SHP77 (cell line): Measurements from ENCODE around the gene SERINC5.
"Not testable (repeated sequence)": the region's sequence is repeated elsewhere in the genome, so short reads cannot be mapped to it uniquely, and the experiment has no call there.

Experiments
- DNase-seq, 2 experiments: peaks; one replicate each; lab custom pipeline; 2025; lab: John Stamatoyannopoulos, UW

SERINC5 gene

DNA sequence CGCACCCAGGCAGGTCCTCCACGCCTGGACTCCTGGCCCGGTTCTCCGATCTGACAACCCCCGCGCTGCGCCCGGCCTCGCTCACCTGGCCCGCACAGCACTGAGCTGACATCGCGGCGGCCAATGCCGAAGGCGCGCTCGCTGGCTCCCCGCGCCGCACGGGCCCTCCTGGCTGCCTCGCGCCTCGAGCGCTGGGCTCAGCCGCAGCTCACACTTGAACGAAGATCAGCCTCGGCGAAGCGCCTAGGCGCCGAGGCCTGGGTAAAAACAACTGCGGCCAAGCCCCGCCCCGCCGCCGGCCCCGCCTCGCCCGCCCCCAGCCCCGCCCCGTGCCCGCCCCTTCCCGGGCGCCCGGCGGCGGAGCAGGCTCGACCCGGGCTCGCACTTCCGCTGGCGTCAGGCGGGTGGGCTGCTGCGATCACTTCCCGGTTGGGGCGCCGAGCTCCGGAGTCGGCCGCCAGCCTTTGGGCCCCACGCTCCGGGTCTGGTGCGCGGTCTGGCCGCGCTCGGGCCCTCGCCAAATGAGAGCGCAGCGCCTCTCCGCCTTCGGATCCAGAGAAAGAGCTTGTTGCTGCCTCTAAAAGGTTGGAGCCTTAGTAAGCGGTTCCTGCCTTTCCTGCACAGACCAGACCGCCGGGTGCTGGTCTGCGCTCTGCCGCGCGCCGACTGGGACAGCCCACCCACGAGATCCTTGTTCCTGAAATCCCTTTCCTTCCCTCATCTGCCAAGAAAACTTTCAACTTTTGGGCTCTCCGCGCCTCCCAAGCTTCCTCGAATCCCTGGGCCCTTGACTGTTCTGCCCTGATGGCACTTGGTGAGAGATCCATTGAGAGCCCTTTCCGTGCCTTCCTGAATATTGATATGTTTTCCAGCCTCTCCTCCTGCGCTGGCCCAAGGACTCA lies at the start of gene SERINC5:
SERINC5 (minus strand) TSS at position 238 of the 902 bp plus-strand sequence; CDS start at position 112, 126 bp downstream.
- DNase-seq = peak in 1 of 2 experiments; percentile 39

DNA sequence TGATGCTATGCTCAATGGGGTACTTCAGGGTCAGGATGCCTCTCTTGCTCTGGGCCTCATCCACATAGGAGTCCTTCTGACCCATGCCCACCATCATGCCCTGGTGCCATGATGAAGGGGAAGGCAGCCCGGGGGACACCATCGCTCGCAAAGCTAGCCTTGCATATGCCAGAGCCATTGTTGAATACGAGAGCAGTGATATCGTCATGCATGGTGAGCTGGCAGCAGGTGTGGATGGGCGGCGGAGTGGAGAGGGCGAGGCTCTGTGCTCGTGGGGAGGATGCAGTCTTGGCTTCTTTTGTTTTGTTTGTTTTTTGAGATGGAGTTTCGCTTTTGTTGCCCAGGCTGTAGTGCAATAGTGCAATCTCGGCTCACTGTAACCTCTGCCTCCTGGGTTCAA lies 46.8 kb upstream of the SERINC5 start:
- no peak for DNase-seq

DNA sequence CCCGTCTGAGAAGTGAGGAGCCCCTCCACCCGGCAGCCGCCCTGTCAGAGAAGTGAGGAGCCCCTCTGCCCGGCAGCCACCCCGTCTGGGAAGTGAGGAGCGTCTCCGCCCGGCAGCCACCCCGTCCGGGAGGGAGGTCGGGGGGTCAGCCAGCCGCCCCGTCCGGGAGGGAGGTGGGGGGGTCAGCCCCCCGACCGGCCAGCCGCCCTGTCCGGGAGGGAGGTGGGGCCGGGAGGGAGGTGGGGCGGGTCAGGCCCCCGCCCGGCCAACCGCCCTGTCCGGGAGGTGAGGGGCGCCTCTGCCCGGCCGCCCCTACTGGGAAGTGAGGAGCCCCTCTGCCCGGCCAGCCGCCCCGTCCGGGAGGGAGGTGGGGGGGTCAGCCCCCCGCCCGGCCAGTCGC lies 45.5 kb upstream of the SERINC5 start:
- not testable (repeated sequence) for DNase-seq

DNA sequence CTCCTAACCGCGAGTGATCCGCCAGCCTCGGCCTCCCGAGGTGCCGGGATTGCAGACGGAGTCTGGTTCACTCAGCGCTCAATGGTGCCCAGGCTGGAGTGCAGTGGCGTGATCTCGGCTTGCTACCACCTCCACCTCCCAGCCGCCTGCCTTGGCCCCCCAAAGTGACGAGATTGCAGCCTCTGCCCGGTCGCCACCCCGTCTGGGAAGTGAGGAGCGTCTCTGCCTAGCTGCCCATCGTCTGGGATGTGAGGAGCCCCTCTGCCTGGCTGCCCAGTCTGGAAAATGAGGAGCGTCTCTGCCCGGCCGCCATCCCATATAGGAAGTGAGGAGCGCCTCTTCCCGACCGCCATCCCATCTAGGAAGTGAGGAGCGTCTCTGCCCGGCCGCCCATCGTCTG lies 44.9 kb upstream of the SERINC5 start:
- not testable (repeated sequence) for DNase-seq

DNA sequence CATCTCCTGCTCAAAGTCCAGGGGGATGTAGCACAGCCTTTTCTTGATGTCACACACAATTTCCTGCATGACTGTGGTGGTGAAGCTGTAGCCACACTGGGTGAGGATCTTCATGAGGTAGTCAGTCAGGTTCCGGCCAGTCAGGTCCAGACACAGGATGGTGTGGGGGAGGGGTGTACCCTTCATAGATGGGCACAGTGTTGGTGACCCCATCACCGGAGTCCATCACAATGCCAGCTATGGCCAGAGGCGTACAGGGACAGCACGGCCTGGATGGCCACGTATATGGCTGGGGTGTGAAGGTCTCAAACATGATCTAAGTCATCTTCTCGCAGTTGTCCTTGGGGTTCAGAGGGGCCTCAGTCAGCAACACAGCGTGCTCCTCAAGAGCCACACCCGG lies 44.3 kb upstream of the SERINC5 start:
- no peak for DNase-seq

DNA sequence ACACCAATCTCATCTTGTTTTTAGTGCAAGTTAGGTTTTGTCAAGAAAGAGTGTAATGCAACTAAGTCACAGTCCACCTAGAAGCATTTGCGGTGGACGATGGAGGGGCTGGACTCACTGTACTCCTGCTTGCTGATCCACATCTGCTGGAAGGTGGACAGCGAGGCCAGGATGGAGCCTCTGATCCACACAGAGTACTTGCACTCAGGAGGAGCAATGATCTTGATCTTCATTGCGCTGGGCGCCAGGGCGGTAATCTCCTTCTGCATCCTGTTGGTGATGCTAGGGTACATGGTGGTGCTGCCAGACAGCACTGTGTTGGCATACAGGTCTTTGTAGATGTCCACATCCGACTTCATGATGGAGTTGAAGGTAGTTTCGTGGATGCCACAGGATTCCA lies 43.8 kb upstream of the SERINC5 start:
- DNase-seq = no peak

DNA sequence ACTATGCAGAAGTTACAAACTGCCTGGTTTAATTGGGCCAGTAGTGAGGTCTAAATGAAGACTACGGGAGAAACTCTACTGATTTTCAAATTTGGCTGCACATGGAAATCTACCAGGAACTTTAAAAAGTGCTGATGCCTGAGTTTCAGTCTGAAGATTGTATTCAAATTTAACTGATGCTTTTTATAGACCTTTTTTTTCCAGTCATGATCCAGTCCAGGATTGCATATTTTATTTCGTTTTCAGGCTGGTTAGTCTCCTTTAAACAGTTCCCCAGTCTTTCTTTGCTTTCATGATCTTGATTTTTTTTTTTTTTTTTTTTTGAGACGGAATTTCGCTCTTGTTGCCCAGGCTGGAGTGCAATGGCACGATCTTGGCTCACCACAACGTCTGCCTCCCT lies 40.3 kb upstream of the SERINC5 start:
- DNase-seq = no peak

DNA sequence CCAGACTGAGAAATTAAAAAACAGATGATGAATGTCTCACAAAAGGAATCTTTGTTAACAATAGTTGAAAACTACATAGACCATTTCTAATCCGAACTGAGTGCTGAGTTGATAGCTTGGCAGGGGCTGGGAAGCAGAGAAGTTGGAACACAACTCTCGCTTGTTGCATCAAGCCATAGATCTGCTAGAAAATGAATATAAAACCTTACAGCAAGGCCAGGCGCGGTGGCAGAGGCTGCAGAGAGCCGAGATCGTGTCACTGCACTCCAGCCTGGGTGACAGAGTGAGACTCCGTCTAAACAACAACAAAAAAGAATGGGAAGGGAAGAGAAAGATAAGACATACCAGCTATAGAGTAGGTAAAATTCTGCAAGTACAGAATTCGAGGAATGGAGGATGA lies 35.9 kb upstream of the SERINC5 start:
- DNase-seq = no peak

DNA sequence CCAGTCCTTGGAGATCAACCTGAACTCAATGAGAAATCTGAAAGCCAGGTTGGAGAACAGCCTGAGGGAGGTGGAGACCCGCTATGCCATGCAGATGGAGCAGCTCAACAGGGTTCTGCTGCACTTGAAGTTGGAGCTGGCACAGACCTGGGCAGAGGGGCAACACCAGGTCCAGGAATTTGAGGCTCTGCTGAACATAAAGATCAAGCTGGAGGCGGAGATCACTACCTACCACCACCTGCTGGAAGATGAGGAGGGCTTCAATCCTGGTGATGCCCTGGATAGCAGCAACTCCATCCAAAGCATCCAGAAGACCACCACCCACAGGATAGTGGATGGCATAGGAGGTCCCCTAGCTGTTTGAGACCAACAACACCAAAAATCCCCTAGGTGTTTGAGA lies 33.5 kb upstream of the SERINC5 start:
- DNase-seq = no peak

DNA sequence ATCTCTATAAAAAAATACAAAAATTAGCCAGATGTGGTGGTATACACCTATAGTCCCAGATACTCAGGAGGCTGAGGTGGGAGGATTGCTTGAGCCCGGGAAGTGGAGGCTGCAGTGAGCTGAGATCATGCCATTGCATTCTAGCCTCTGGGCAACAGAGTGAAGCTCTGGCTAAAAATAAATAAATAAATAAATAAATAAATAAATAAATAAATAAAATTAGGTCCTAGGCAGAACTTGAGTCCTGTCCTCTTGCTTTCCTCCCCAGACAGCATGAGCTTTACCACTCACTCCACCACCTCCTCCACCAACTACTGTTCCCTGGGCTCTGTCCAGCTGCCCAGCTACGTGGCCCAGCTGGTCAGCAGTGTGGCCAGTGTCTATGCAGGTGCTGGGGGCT lies 32.3 kb upstream of the SERINC5 start:
- no peak for DNase-seq

DNA sequence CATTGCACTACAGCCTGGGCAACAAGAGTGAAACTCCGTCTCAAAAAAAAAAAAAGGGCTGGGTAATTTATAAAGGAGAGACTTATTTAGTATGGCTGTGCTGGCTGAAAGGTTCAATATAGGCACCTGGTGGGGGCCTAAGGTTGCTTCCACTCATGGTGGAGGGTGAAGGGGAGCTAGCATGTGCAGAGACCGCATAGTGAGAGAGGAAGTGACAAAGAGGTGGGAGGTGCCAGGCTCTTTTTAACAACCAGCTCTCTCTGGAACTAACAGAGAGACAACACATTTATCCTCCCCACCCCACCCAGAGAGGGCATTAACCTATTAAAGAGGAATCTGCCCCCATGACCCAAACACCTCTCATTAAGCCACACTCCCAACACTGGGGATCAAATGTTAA lies 28.9 kb upstream of the SERINC5 start:
- DNase-seq = no peak

DNA sequence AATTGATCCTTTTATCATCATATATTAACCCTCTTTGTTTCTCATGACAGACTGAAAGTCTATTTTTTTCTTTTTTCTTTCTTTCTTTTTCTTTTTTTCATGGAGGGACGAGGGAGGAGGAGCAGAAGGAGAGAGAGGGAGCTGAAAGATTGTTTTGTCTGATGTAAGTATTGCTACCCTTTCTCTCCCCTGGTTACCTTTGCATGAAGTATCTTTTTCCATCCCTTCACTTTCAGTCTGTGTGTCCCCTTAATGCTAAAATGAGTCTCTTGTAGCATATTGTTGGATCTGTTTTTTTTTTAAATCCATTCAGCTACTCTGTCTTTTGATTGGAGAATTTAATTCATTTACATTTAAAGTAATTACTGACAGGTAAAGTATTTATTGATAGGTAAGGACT lies 27.5 kb upstream of the SERINC5 start:
- no peak for DNase-seq

DNA sequence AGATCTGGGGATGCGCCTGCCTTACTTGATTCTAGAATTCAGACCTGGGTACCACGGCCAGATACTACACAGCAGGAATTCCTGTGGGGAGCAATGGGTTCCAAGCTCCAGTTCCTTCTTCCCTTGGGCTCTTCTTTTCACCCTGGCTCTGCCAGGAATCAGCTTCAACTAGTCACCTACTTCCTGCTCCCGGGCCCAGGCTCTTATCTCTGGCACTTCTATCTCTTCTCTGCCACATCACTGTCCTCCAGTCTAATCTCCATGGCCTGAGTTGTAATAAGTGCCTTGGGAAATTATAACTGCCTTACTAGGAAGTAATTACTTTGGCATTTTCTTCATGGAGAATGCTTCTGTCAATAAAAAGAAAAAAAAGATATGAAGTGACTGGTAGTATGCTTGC lies 26.2 kb upstream of the SERINC5 start:
- DNase-seq = no peak

DNA sequence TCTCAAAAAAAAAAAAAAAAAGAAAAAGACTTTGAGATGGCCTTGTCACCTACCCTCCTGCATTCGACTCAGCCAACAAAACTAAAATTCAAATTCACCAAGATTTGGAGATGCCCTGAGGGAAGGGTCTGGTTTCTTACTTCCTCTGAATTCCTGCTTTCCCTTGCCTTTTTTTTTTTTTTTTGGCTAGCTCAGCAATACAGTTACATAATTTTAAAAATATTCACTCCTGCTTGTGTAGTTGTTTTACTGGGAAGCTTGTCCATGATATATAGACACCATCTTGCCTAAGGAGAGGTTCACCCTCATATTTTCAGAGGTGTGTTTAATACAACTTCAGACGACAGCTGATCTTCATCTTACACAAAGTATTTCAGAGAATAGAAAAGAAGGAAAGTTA lies 21.3 kb upstream of the SERINC5 start:
- DNase-seq = no peak

DNA sequence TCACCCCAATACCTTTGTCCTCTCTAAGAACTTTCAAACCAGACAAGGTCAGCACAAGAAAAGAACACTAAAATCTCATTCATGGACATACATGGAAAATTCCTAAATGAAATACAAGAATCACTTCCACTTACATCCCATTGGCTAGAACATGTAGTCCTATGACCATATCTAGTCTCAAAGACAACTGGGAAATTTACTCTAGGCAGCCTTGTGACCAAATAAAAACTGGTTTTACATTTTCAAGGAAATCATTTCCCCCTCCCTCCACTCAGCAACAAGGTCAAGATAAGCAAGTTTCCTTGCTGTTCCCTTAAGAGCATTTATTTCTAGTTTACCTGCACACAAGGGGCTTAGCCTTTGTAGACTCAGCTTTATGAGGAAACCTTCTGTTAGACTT lies 20.3 kb upstream of the SERINC5 start:
- no peak for DNase-seq

DNA sequence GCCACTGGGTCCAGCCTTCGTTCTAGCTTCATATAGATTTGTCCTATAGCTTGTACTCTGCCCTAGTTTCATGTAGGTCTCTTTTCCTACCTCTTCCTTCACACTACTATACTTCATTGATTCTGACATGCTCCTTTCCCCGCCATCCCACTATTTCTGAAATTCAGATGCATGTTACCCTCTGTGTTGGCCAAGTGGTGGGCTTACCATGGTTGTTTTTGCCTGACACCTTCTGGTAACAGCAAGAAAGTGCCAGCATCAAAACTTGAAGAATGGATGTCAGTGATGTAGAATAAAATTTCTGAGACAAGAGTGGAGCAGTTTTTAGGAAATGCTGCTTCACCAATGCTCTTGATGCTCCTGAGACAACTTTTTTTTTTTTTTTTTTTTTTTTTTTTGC lies 19.5 kb upstream of the SERINC5 start:
- no peak for DNase-seq

DNA sequence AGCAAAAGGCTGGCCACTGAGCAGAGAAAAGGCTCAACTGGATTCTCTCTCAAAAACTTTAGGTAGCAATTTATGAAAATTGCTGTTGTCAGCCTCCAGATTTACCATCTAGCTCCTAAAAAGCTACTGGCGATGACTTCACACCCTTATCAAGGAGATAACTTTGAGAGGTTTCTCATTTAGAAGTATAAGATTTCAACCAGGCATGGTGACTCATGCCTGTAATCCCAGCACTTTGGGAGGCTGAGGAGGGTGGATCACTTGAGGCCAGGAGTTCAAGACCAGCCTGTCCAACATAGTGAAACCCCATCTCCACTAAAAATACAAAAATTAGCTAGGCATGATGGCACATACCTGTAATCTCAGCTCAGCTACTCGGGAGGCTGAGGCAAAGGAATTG lies 14.7 kb upstream of the SERINC5 start:
- not testable (repeated sequence) for DNase-seq

DNA sequence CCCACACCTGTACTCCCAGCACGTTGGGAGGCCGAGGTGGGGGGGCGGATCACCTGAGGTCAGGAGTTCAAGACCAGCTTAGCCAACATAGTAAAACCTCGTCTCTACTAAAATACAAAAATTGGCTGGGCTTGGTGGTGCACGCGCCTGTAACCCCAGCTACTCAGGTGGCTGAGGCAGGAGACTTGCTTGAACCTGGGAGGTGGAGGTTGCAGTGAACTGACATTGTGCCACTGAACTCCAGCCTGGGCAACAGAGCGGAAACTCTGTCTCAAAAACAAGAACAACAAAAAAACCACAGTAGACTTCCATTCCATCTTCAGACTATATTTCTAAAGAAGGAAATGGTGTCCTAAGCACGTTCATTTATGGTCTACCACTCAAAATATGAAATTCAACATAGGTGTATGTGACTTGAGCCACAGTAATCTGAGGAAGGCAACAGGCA lies 14.2 kb upstream of the SERINC5 start:
- DNase-seq = no peak

DNA sequence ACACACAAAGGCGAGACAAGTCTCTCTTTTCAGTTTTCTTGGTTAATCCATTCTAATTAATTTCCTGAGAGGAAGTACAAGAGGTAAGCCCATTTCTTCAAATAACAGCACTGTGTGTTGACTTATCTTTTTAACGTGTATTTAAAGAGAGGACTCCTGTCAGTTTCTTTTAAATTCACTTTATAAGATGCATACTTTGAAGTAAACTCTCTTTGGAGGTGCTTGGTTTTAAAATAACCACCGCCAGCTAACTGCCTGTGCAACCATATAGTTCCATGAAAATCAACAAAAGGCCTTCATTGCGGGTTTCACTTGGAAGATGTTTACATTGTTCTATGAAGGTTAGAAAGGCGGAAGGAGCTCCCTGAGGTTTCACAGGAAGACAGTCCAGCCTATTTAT lies 13.1 kb upstream of the SERINC5 start:
- DNase-seq = no peak

DNA sequence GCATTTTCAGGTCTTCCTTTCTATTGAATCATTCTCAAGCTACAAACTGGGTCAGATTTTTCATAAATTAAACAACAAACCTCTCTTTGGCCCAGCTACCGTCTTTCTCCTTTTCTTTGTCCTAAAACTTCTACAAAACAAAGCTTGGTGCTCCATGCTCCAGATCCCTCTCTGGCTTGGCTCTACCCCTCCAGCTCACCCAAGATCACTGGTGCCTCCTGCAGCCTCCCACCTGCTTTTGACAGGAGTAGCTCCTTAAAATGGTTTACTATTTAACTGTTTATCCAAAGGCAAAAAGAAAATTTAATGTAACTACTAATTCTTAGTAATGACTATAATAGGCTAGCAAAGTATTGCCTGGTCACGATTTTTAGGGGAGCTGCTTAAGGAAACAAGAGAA lies 10.7 kb upstream of the SERINC5 start:
- no peak for DNase-seq

DNA sequence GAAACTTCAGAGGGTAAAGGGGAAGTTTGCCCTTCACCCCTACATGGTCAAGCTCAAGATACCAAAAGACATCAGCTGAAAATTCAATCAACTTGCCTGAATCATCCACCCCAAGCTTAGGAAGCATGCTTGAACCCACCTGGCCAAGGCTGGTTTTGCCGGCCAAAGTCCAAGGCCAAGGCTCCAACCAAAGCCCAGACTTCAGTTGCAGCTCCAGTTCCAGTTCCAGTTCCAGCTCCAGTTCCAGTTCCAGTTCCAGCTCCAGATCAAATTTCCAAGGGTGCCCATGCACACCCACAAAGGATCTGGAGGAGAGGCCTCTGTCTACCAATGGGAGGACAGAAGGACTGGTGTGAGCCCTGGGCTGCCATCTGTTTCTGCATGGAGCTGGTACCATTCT lies 4.6 kb upstream of the SERINC5 start:
- no peak for DNase-seq

DNA sequence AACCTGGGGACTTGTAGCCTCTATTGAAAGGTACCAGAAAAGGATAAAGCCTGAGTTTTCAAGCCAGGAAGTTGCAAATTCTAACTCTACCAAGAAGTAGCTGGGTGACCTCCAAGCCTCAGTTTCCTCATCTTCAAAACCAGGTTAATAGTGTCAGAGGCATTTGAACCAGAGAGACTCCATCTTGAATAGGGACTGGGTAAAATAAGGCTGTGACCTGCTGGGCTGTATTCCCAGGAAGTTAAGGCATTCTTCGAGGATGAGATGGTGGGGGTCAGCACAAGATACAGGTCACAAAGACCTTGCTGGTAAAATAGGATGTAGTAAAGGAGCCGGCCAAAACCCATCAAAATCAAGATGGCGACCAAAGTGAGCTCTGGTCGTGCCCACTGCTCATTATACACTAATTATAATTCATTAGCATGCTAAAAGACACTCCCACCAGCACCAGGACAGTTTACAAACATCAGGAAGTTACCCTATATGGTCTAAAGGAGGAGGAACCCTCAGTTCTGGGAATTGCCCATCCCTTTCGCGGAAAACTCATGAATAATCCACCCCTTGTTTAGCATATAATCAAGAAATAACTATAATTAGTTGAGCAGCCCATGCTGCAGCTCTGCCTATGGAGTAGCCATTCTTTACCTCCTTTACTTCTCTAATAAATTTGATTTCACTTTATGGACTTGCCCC lies 3.8 kb upstream of the SERINC5 start:
- no peak for DNase-seq

DNA sequence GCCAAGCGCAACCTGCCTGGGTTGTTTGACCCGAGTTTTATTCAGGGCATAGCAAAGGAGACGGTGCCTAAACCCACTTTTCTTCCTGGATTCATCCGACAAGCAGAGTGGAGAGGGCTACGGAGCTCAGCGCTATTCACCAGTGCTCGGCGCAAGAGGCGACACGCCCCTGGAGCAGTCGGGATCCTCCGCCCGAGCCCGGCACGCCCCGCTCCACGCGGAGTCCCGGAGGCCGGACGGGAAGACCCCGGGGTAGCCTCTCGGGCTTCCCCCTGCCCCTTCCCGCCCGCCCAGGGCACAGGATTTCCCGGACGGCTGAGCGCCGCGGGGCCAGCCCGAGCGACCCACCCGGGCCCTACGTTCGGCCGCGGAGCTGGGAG lies 427 bp downstream of the SERINC5 start:
- DNase-seq = peak in 1 of 2 experiments; percentile 2
